HEK293T (cell line): ENCODE results near the gene DENND2D.

ENCODE experiments used
- CTCF ChIA-PET: fragments of 350-600 bp; formaldehyde crosslinking; extraction: SDS; loops from one replicate; lab custom pipeline; 2021; ENCODE audit warnings: antibody characterized with exemption, inconsistent platforms; lab: Yijun Ruan, JAX
- POLR2A ChIA-PET: fragments of 350-600 bp; formaldehyde crosslinking; extraction: SDS; loops from one replicate; lab custom pipeline; 2020; ENCODE audit warnings: antibody characterized with exemption, inconsistent platforms; lab: Yijun Ruan, JAX
- DNase-seq: peaks from one replicate; pipeline ENCODE4 v3.0.0; 2012; ENCODE audit warnings: mixed read lengths; ENCODE audit errors: extremely low spot score
- ARNT ChIP-seq: fragments of 450-650 bp; IDR thresholded peaks from 2 replicates; pipeline ENCODE4 v1.6.1; 2017; ENCODE audit warnings: mild to moderate bottlenecking
- BHLHE40 ChIP-seq: fragments of 450-650 bp; IDR thresholded peaks from 2 replicates; pipeline ENCODE4 v1.6.1; 2016; ENCODE audit warnings: mild to moderate bottlenecking, moderate library complexity, borderline replicate concordance
- CTBP1 ChIP-seq: fragments of 450-650 bp; IDR thresholded peaks from 2 replicates; pipeline ENCODE4 v1.6.1; 2016; ENCODE audit warnings: borderline replicate concordance
- ELF4 ChIP-seq: fragments of 450-650 bp; IDR thresholded peaks from 2 replicates; pipeline ENCODE4 v1.6.1; 2017; ENCODE audit warnings: antibody characterized with exemption
- FOXA1 ChIP-seq: fragments of 450-650 bp; IDR thresholded peaks from 2 replicates; pipeline ENCODE4 v1.6.1; 2016; ENCODE audit warnings: mild to moderate bottlenecking
- FOXK2 ChIP-seq: fragments of 450-650 bp; IDR thresholded peaks from 2 replicates; pipeline ENCODE4 v1.6.1; 2016; ENCODE audit warnings: mild to moderate bottlenecking
- FOXM1 ChIP-seq: fragments of 450-650 bp; IDR thresholded peaks from 2 replicates; pipeline ENCODE4 v1.6.1; 2017; ENCODE audit warnings: mild to moderate bottlenecking, borderline replicate concordance
- HDGF ChIP-seq: fragments of 450-650 bp; IDR thresholded peaks from 2 replicates; pipeline ENCODE4 v1.6.1; 2017; ENCODE audit warnings: antibody characterized with exemption, borderline replicate concordance
- L3MBTL2 ChIP-seq: fragments of 450-650 bp; conservative IDR thresholded peaks from 2 replicates; pipeline ENCODE4 v1.6.1; 2016; ENCODE audit warnings: mild to moderate bottlenecking
- LEF1 ChIP-seq: fragments of 450-650 bp; IDR thresholded peaks from 2 replicates; pipeline ENCODE4 v1.6.1; 2017; ENCODE audit warnings: mild to moderate bottlenecking, borderline replicate concordance
- NFRKB ChIP-seq: fragments of 450-650 bp; IDR thresholded peaks from 2 replicates; pipeline ENCODE4 v1.6.1; 2016; ENCODE audit warnings: mild to moderate bottlenecking, moderate library complexity
- SP1 ChIP-seq: fragments of 450-650 bp; IDR thresholded peaks from 2 replicates; pipeline ENCODE4 v1.6.1; 2017
- SUZ12 ChIP-seq: fragments of 450-650 bp; IDR thresholded peaks from 2 replicates; pipeline ENCODE4 v1.6.1; 2016; ENCODE audit warnings: mild to moderate bottlenecking
- TARDBP ChIP-seq: fragments of 450-650 bp; IDR thresholded peaks from 2 replicates; pipeline ENCODE4 v1.6.1; 2016
- ZNF384 ChIP-seq: fragments of 450-650 bp; IDR thresholded peaks from 2 replicates; pipeline ENCODE4 v1.6.1; 2016
- TF ChIP-seq, protein P1 (sequence below): fragments of 450-650 bp; IDR thresholded peaks from 2 replicates; pipeline ENCODE4 v1.6.1; 2016

The DENND2D gene

DNA sequence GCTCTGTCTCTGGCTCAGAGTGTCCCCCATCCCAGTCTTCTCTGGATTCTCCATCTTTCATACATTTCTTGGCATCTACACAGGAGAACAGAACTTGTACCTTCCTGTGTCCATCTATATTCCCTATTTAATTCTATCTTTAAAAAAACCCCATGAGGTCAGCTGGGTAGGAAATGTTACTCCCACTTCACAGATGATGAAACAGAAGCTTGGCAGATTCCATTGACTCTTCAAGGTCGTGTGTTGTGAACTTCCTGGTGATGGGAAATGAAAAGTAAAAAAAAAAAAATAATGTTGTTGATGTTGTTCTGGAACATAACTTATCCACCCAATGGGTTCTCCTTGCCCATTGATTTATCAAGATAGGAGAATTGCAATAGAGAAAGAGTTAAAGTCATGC lies 35.9 kb upstream of the DENND2D start:
- POLR2A ChIA-PET = no interaction called here
- no peak for DNase-seq
- CTCF ChIA-PET = no interaction called here
- no peak for TF ChIP-seq SP1
- no peak for TF ChIP-seq FOXA1
- no peak for TF ChIP-seq ELF4
- TF ChIP-seq L3MBTL2 = no peak
- no peak for TF ChIP-seq FOXK2
- TF ChIP-seq FOXM1 = no peak
- TF ChIP-seq ZNF384 = no peak
- TF ChIP-seq, protein P1, sequence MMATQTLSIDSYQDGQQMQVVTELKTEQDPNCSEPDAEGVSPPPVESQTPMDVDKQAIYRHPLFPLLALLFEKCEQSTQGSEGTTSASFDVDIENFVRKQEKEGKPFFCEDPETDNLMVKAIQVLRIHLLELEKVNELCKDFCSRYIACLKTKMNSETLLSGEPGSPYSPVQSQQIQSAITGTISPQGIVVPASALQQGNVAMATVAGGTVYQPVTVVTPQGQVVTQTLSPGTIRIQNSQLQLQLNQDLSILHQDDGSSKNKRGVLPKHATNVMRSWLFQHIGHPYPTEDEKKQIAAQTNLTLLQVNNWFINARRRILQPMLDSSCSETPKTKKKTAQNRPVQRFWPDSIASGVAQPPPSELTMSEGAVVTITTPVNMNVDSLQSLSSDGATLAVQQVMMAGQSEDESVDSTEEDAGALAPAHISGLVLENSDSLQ = no peak
- TF ChIP-seq ARNT = no peak
- TF ChIP-seq HDGF = no peak
- TF ChIP-seq TARDBP = no peak
- no peak for TF ChIP-seq BHLHE40
- TF ChIP-seq NFRKB = no peak
- TF ChIP-seq LEF1 = no peak
- TF ChIP-seq SUZ12 = no peak
- TF ChIP-seq CTBP1 = no peak

DNA sequence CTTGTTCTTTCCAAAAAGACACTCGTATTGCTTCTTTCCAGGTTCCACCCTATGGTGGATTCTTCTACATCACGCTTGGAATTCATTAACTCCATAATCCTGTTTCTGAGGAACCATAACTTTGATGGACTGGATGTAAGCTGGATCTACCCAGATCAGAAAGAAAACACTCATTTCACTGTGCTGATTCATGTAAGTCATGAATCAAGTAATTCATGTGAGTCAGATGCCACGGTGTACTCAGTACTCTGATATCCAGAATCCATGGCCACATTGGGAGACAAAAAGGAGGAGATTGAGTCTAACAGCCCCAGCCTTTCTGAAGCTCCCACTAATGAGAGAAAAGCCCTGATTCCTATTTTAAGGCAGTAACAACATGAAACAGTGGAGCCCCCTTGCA lies 34.4 kb upstream of the DENND2D start:
- no peak for TF ChIP-seq SP1
- no peak for TF ChIP-seq BHLHE40
- no peak for TF ChIP-seq LEF1
- no peak for TF ChIP-seq FOXM1
- no peak for TF ChIP-seq ELF4
- TF ChIP-seq HDGF = no peak
- no peak for TF ChIP-seq ZNF384
- TF ChIP-seq L3MBTL2 = no peak
- TF ChIP-seq CTBP1 = no peak
- TF ChIP-seq ARNT = no peak
- TF ChIP-seq FOXK2 = no peak
- no peak for TF ChIP-seq SUZ12
- no peak for TF ChIP-seq TARDBP
- TF ChIP-seq, protein P1 = no peak
- TF ChIP-seq FOXA1 = no peak
- no peak for TF ChIP-seq NFRKB
- CTCF ChIA-PET = no interaction called here
- POLR2A ChIA-PET = no interaction called here
- DNase-seq = no peak

DNA sequence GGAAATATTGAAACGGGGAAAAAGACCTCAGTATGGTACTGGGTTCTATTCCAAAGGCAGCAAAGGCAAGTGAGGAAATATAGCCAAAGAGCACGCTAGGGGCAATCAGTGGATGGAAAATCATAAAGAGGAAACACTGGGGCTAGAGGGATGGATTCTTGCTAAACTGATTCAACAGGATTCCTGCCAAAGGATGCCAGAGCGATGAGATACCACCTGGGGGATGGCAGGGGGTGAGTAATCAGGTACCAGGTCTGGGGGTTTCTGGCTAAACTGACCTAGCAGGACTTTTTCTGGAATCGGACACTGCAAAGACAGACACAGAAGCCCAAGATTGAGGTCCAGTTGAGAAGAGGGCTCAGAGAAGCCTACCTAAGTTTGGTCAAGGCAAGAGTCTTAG lies 33.8 kb upstream of the DENND2D start:
- ChIA-PET POLR2A (no interaction called here), CTCF (no interaction called here)
- TF ChIP-seq HDGF = no peak
- TF ChIP-seq ELF4 = no peak
- TF ChIP-seq, protein P1 = no peak
- no peak for TF ChIP-seq SP1
- TF ChIP-seq FOXA1 = no peak
- TF ChIP-seq LEF1 = no peak
- no peak for TF ChIP-seq SUZ12
- no peak for TF ChIP-seq FOXM1
- no peak for TF ChIP-seq CTBP1
- no peak for DNase-seq

DNA sequence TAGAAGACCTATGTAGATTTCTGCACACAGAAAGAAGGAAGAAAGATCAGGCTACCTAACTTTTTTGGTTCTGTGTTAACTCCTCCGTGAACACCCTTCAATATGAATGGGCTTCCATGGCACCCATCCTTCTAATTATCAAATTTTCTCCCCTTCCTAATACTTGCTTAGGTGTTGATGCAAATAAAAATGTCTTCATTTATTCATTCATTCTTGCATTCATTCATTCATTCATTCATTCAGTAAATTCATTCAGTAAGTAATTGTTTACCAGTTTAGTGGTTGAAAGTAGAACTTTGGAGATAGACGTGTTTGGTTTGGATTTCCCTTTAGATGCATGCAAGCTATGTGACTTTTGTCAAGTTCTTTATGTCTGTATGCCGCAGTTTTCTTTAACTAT lies 31.7 kb upstream of the DENND2D start:
- CTCF ChIA-PET = no interaction called here

DNA sequence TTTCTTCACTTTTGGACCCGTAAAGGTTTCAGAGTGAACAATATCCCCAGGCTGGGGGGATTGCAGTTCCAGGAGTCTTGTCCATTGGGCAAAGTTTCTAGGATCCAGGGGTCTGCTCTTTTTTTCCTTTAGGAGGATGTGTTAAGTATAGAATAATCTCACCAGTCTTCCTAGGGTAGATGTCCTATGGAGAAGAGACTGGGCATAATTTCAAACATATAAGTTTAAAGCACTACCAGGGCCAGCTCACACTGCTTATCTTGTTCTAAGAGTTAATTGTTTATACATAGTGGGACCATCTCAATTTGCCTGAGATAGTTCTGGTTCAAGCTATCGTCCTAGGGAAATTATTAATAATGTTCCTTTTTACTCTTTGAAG lies 28.3 kb upstream of the DENND2D start:
- CTCF ChIA-PET = no interaction called here
- no peak for TF ChIP-seq FOXA1
- TF ChIP-seq ZNF384 = no peak
- no peak for TF ChIP-seq BHLHE40
- TF ChIP-seq SUZ12 = no peak
- TF ChIP-seq FOXK2 = no peak
- no peak for TF ChIP-seq SP1
- no peak for DNase-seq
- POLR2A ChIA-PET = no interaction called here

More for the DNA sequence above, 31.7 kb upstream of the DENND2D start:
- no peak for DNase-seq
- TF ChIP-seq CTBP1 (no peak), ZNF384 (no peak), TARDBP (no peak), SUZ12 (no peak), FOXK2 (no peak), L3MBTL2 (no peak), BHLHE40 (no peak), FOXM1 (no peak), NFRKB (no peak), LEF1 (no peak), ELF4 (no peak), HDGF (no peak), ARNT (no peak), FOXA1 (no peak), SP1 (no peak)
- TF ChIP-seq, protein P1 = no peak
- POLR2A ChIA-PET = no interaction called here
